ENCODE data around the gene DCTN5.

DCTN5 gene

DNA sequence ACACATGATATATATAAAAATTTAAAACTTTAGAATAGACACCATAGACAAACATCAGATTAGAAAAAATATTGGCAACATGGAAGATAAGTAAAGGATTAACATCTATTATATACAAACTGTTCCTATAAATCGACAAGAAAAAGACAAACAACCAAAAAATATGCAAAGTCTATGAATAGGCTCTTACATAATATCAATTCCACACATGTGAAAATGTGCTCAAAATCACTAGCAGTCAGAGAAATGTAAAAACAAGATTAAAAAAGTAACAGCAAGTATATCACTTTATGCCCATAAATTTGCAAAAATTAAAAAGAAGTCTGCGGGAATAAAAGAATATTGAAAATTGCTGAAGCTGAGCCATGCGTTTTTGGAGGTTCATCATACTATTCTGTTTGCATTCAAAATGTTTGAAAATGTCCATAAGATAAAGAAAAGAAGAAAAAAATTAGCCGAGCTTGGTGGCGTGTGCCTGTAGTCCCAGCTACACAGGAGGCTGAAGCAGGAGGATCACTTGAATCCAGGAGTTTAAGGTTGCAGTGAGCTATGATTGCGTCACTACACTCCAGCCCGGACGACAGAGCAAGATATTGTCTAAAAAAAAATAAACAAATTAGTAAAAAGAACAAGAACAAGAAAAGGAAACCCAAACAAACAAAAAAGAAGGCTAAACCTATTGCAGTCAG, 83.0 kb downstream of the DCTN5 start:
- no peak for DNase-seq

DNA sequence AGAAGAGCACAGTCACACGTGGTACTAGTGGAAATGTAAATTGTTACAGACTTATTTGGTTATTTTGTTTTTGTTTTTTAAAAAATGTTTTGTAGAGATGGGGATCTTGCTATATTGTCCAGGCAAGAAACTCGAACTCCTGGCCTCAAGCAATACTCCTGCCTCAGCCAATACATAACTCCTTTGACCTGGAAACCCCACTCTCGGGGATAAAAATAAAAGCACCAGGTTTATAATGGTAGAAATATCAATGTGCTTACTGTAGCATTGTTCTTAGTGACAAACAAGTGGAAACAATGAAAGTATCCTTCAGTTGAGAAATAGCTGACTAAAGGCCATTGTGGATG, 83.5 kb downstream of the DCTN5 start:
- H3K27me3 ChIP-seq (replicated peaks; ENCODE audit: control insufficient read depth, insufficient read depth, low read length, poor library complexity, severe bottlenecking), result no peaks in the 10 kb centered on the region
- H3K4me1 ChIP-seq (ENCODE audit: control insufficient read depth, insufficient read depth, low read length, poor library complexity, severe bottlenecking), result peaks cover 3% of the 10 kb centered on the region
- H3K4me3 ChIP-seq (ENCODE audit: insufficient read depth, low read depth, low read length, poor library complexity, severe bottlenecking), result no peak overlapping the region
- H3K27ac ChIP-seq (ENCODE audit: insufficient read depth, low read length, poor library complexity, severe bottlenecking), result no peak overlapping the region
- DNase-seq, result no peak
- no peaks in the 10 kb centered on the region for H3K36me3 ChIP-seq (ENCODE audit: control insufficient read depth, insufficient read depth, low read length)
- H3K9me3 ChIP-seq (ENCODE audit: control insufficient read depth, low read length), result no peaks in the 10 kb centered on the region

More for the DNA sequence above, 83.0 kb downstream of the DCTN5 start:
- no peak overlapping the region for H3K27ac ChIP-seq (ENCODE audit: insufficient read depth, low read length, poor library complexity, severe bottlenecking)
- H3K27me3 ChIP-seq (replicated peaks; ENCODE audit: control insufficient read depth, insufficient read depth, low read length, poor library complexity, severe bottlenecking), result no peaks in the 10 kb centered on the region
- no peak overlapping the region for H3K4me3 ChIP-seq (ENCODE audit: insufficient read depth, low read depth, low read length, poor library complexity, severe bottlenecking)
- H3K9me3 ChIP-seq (ENCODE audit: control insufficient read depth, low read length), result no peaks in the 10 kb centered on the region
- H3K36me3 ChIP-seq (ENCODE audit: control insufficient read depth, insufficient read depth, low read length), result no peaks in the 10 kb centered on the region
- peaks cover 3% of the 10 kb centered on the region for H3K4me1 ChIP-seq (ENCODE audit: control insufficient read depth, insufficient read depth, low read length, poor library complexity, severe bottlenecking)

DNA sequence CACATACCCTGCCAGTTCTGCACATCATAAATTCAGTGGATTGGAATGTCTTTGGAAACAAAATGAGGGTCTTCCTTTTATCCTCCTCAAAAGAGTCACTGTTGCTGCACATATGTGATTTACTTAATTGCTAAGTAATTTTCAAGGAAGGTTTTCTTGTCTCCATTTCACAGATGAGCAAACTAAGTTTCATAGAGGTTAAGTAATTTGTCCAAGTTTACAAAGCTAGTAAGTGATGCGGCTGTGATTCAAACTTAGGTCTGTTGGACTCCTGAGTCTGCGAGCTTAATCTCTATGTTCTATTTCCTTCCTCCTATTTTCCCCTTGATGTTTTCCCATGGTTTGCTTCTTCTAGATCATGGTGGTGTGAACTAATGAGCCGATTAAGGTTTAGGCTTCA, 85.4 kb downstream of the DCTN5 start:
- no peak overlapping the region for H3K4me3 ChIP-seq (ENCODE audit: insufficient read depth, low read depth, low read length, poor library complexity, severe bottlenecking)
- H3K27me3 ChIP-seq (replicated peaks; ENCODE audit: control insufficient read depth, insufficient read depth, low read length, poor library complexity, severe bottlenecking), result no peaks in the 10 kb centered on the region
- H3K4me1 ChIP-seq (ENCODE audit: control insufficient read depth, insufficient read depth, low read length, poor library complexity, severe bottlenecking), result peaks cover 3% of the 10 kb centered on the region
- H3K36me3 ChIP-seq (ENCODE audit: control insufficient read depth, insufficient read depth, low read length), result no peaks in the 10 kb centered on the region
- H3K9me3 ChIP-seq (ENCODE audit: control insufficient read depth, low read length), result no peaks in the 10 kb centered on the region
- H3K27ac ChIP-seq (ENCODE audit: insufficient read depth, low read length, poor library complexity, severe bottlenecking), result no peak overlapping the region
- DNase-seq, result no peak
